ENCODE data around the gene AKT1.

AKT1 gene

DNA sequence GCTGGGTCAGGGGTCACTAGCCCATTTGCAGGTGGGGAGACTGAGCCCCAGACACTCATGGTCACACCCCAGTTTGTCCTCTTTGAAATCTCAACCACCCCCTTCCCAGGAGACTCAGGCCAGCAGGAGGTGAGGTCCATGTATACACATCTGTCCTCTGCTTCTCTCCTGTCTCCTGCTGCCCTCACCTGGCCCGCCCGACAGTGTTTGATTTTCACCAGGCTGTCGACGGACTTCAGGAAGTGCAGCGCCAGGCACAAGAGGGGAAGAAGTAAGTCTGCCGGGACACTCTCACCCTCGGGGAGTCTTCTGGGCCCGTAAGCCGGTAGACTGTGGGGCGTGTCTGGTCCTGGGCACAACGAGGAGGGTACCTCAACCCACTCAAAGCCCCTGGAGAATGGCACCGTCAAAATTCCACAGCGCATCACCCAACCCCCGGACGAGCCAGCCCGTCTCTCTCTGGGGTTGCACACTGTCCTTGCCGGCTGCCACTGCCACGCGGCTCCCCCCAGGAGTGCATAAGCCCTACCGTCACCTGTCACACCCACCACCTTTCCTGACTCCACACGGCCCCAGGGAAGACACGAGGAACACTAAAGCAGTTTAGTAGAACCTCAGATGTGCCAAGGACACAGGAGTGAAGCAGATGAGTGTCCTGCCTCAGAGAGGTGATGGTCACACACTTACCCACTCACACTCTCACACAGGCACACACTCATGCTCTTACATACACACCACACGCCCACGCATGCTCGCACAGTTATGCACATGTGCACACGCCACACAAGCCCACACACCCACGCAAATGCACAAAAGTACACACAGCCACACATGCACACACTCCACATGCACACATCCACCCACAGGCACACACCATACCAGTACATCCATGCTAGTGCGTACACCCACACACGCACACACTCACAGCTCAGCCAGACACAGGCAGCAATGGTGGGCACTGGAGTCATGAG lies 55.7 kb downstream of the AKT1 start:
- H3K4me3 ChIP-seq (replicated peaks; ENCODE audit: low read depth, low read length): no peak overlapping the region
- TF ChIP-seq, protein P1, sequence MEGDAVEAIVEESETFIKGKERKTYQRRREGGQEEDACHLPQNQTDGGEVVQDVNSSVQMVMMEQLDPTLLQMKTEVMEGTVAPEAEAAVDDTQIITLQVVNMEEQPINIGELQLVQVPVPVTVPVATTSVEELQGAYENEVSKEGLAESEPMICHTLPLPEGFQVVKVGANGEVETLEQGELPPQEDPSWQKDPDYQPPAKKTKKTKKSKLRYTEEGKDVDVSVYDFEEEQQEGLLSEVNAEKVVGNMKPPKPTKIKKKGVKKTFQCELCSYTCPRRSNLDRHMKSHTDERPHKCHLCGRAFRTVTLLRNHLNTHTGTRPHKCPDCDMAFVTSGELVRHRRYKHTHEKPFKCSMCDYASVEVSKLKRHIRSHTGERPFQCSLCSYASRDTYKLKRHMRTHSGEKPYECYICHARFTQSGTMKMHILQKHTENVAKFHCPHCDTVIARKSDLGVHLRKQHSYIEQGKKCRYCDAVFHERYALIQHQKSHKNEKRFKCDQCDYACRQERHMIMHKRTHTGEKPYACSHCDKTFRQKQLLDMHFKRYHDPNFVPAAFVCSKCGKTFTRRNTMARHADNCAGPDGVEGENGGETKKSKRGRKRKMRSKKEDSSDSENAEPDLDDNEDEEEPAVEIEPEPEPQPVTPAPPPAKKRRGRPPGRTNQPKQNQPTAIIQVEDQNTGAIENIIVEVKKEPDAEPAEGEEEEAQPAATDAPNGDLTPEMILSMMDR (IDR thresholded peaks at IDR 0.05; ENCODE audit: low read length, missing control alignments): no peak
- no peak for DNase-seq (ENCODE audit: low read depth)

DNA sequence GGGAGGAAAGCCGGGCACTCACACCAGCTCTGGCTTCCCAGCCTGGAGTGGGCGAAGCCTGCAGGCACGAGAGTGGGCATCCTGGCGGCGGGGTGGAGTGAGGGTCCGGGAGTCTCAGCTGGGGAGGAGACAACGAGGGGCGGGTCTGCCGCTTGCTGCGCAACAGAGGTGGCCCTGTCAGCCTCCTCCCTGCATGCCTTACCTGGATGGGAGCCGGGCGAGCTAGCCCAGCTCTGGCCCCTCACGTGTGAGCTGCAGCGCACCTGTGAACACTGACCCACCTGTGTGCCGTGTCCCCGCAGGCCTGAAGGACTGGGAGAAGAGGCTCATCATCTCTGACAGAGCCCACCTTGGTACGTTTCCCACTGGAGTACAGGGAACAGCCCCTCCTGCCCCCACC lies 56.5 kb downstream of the AKT1 start:
- H3K4me3 ChIP-seq (replicated peaks; ENCODE audit: low read depth, low read length): no peak overlapping the region
- TF ChIP-seq, protein P1 (IDR thresholded peaks at IDR 0.05; ENCODE audit: low read length, missing control alignments): no peak
- DNase-seq (ENCODE audit: low read depth): no peak

DNA sequence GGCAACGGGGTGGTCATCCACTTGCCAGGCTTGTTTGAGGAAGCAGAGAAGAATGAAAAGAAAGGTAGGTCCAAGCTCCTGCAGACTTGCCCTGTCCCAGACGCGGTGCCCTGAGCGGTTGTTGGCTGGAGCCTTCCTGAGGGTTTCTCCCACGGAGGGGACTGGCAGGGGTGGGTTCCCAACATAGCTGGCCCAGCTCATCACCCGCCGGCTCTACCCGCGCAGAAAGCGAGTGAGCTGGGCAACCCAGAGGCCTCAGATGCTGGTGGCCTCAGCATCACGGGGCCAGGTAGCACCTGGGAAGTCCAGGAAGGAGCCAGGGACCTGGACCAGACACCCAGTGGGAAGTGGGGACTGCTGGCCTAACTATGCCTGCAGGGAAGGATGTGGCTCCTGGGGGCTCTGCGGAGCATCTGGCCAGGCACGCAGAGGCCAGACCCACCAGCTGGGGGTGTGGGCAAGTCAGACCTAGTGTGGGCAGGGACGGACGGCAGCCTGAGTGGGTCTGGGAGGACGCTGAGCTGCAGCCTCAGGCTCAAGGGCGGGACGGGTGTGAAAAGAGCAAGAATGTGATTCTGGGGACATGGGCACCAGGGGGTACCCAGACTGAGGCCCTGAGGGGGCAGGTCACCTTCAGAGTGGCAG lies 57.1 kb downstream of the AKT1 start:
- TF ChIP-seq, protein P1 (IDR thresholded peaks at IDR 0.05; ENCODE audit: low read length, missing control alignments): no peak
- DNase-seq (ENCODE audit: low read depth): no peak
- H3K4me3 ChIP-seq (replicated peaks; ENCODE audit: low read depth, low read length): no peak overlapping the region

DNA sequence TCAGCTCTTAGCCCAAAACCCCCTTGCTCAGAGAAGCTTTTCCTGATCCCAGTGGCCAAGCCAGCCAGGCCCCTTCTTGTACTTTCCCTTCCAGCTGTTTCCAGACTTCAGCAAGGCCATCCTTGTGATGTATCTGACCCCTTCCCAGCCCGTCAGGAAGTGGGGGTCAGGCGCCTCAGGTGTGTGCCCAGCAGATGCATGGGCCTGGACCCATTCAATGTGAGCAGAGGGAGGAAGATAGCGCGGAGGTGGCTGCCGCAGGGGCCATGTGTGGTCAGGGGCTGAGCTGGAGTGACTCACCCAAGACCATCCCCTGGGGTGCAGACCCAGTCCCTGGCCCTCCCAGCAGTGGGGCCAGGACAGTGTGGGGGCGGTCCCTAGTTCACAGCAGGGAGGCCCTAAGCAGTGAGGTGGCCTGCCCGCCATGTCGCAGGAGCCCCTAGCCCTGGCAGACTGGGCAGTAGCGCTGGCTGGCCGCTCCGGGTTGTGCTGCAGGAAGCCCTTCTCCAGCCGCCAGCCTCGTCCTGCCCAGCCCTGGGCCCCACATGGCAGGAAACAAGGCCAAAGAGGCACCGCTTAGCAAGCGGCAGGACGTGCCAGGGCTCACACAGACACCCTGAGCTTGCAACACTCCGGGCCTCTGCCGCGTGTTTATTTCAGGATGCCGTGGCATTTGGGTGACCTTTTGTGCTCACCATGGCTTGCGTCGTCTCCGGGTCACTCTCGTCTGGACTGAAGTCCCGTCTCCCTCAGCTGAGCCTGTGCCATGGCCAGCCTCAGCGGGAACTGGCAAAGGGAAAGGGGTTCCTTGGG lies 59.5 kb downstream of the AKT1 start:
- peak; percentile 75 for DNase-seq (ENCODE audit: low read depth)
- no peak overlapping the region for H3K4me3 ChIP-seq (replicated peaks; ENCODE audit: low read depth, low read length)
- TF ChIP-seq, protein P1 (IDR thresholded peaks at IDR 0.05; ENCODE audit: low read length, missing control alignments): no peak

DNA sequence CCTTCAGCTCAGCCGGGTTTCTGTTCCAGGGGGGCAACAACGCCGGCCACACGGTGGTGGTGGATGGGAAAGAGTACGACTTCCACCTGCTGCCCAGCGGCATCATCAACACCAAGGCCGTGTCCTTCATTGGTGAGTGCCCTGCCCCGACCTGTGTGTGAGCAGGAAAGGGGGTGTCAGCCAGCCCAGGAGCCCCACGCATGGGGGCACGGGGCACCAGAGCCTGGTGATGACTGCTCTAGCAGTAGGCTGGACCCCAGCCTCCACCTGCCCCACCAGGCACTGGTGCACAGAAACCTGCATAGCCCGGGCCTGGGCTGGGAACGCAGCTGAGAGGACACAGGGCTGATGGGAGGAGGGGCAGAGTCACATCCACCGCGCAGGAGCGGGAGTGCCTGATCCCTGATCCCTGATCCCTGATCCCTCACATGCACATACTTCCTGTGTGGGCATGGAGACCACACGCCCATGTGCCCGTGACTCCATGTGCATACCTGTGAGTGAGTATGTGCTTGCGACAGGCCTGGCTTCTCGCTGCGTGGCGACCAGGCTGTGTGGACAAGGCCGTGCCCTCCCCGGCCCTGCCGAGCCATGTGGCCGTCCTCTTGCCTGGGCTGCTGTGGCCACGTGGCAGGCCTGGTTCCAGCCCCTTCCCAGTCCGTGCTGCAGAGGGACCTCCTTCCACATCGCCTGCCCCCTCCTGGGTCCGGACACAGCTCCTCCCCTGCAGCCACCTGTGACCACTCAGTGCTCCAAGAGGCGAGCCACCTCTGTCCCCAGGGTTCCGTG lies 60.4 kb downstream of the AKT1 start:
- H3K4me3 ChIP-seq (replicated peaks; ENCODE audit: low read depth, low read length): no peak overlapping the region
- no peak for DNase-seq (ENCODE audit: low read depth)
- TF ChIP-seq, protein P1 (IDR thresholded peaks at IDR 0.05; ENCODE audit: low read length, missing control alignments): no peak

DNA sequence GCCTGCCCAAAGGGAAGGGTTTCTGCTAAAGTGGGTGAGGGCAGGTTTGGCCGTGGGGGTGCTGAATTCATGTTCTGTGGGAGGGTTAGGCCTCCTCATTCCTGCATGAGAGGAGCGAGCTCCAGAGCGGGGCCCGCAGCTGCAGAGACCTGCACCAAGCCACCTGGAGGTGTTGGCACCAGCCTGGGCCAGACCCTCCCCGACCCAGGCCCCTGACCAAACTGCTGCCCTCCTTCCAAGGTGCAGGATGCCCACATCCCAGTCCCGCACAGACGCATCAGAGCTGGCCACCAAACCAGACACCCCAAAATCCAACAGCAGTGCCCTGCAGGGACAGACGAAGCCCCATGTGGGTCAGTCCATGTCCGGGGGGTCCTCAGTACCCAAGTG lies 61.0 kb downstream of the AKT1 start:
- no peak overlapping the region for H3K4me3 ChIP-seq (replicated peaks; ENCODE audit: low read depth, low read length)
- TF ChIP-seq, protein P1 (IDR thresholded peaks at IDR 0.05; ENCODE audit: low read length, missing control alignments): no peak
- DNase-seq (ENCODE audit: low read depth): no peak
